Adipocyte (in vitro differentiated cells): ENCODE data around the gene IL15RA.
"Not testable (repeated sequence)": the region's sequence is repeated elsewhere in the genome, so short reads cannot be mapped to it uniquely, and the experiment has no call there.

Source experiments
- DNase-seq: peaks from one replicate; pipeline ENCODE4 v3.0.0-alpha.2; 2015; ENCODE audit warnings: low read depth
- H3K27me3 ChIP-seq: replicated peaks from 2 replicates; pipeline ENCODE4 v1.7.0; 2013; ENCODE audit warnings: mild to moderate bottlenecking, low read length, moderate library complexity; ENCODE audit not compliant: control insufficient read depth, insufficient read depth
- H3K36me3 ChIP-seq: 2 replicates; pipeline ENCODE4 v1.7.0; 2013; ENCODE audit warnings: low read length, mild to moderate bottlenecking, moderate library complexity; ENCODE audit not compliant: control insufficient read depth, insufficient read depth, severe bottlenecking
- H3K4me1 ChIP-seq: 2 replicates; pipeline ENCODE4 v1.7.0; 2013; ENCODE audit warnings: mild to moderate bottlenecking, low read length, moderate library complexity; ENCODE audit not compliant: control insufficient read depth, insufficient read depth
- H3K4me3 ChIP-seq: 2 replicates; pipeline ENCODE4 v1.7.0; 2013; ENCODE audit warnings: mild to moderate bottlenecking, low read length, moderate library complexity
- H3K9ac ChIP-seq: 2 replicates; pipeline ENCODE4 v1.7.0; 2013; ENCODE audit warnings: mild to moderate bottlenecking, low read length, moderate library complexity
- H3K9me3 ChIP-seq: 2 replicates; pipeline ENCODE4 v1.7.0; 2013; ENCODE audit warnings: mild to moderate bottlenecking, low read length, moderate library complexity; ENCODE audit not compliant: control insufficient read depth

Gene IL15RA

GRCh38 chr10:5946786-5947185 is 30.6 kb downstream of the IL15RA start:
- Histone ChIP-seq H3K9ac (no peak overlapping the region), H3K4me3 (no peak overlapping the region), H3K9me3 (no peaks in the 10 kb centered on the region), H3K36me3 (no peaks in the 10 kb centered on the region), H3K4me1 (peaks cover 39% of the 10 kb centered on the region), H3K27me3 (no peaks in the 10 kb centered on the region)
- DNase-seq, result no peak

DNA sequence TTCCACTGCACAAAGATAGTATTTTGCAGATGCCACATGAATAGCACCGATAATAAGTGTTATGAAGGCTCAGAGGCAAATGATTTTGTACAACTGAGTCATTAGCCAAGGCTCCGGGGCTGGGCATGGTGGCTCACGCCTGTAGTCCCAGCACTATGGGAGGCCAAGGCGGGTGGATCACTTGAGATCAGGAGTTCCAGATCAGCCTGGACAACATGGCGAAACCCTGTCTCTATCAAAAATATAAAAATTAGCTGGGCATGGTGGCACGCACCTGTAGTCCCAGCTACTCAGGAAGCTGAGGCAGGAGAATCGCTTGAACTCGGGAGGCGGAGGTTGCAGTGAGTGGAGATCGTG is 30.9 kb downstream of the IL15RA start:
- Histone ChIP-seq H3K9ac (peak overlapping the region; percentile 61), H3K4me1 (peaks cover 39% of the 10 kb centered on the region), H3K4me3 (peak overlapping the region; percentile 69)
- not testable (repeated sequence) for H3K36me3 ChIP-seq, H3K9me3 ChIP-seq, H3K27me3 ChIP-seq, DNase-seq

GRCh38 chr10:5945561-5946418 is 31.6 kb downstream of the IL15RA start:
- Histone ChIP-seq H3K36me3 (no peaks in the 10 kb centered on the region), H3K9ac (peak overlapping the region; percentile 61), H3K4me1 (peaks cover 36% of the 10 kb centered on the region), H3K27me3 (no peaks in the 10 kb centered on the region), H3K4me3 (peak overlapping the region; percentile 69), H3K9me3 (no peaks in the 10 kb centered on the region)
- DNase-seq, result peak; percentile 92

DNA sequence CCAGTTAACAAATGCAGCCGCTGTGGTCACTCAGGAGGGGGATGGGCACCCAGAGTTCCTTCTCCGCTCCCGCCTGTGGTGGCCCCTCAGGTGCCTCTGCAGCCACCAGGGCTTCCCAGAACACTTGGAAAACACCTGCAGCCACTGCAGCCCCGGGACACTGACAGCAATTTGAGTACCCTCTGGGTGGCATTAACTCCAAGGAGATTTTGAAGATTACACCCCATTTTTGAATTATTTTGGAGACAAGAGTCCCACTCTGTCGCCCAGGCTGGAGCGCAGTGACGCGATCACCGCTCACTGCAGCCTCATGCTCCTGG is 32.2 kb downstream of the IL15RA start:
- H3K9me3 ChIP-seq, result no peaks in the 10 kb centered on the region
- H3K27me3 ChIP-seq, result no peaks in the 10 kb centered on the region
- H3K4me1 ChIP-seq, result peaks cover 30% of the 10 kb centered on the region
- H3K36me3 ChIP-seq, result no peaks in the 10 kb centered on the region
- H3K9ac ChIP-seq, result peak overlapping the region; percentile 61
- DNase-seq, result no peak
- peak overlapping the region; percentile 69 for H3K4me3 ChIP-seq

GRCh38 chr10:5944389-5945189 is 32.8 kb downstream of the IL15RA start:
- Histone ChIP-seq H3K4me1 (peaks cover 30% of the 10 kb centered on the region), H3K4me3 (peak overlapping the region; percentile 69), H3K27me3 (no peaks in the 10 kb centered on the region), H3K9ac (peak overlapping the region; percentile 71), H3K9me3 (no peaks in the 10 kb centered on the region), H3K36me3 (no peaks in the 10 kb centered on the region)
- DNase-seq, result peak; percentile 97

DNA sequence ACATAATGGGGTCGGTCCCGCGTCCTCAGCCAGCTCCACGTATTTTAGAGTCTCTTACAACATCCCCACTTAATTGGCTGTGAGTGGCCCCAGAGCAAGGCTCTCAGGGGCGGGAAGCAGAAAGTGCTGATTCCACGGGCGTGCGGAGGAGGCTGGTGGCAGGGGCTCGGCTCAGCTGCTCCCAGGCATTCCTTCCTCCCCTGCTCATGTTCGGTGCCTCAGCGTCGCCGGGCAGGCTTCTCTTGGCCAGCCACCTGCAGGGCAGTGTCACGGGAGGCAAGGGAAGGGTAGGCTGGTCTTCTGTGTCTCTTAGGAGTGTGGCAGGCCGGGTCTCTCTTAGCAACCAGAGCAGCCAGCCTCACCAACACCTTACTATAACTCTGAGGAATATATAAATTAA is 33.8 kb downstream of the IL15RA start:
- Histone ChIP-seq H3K9me3 (no peaks in the 10 kb centered on the region), H3K36me3 (peaks cover 4% of the 10 kb centered on the region), H3K27me3 (no peaks in the 10 kb centered on the region), H3K4me1 (peaks cover 30% of the 10 kb centered on the region), H3K9ac (peak overlapping the region; percentile 71), H3K4me3 (peak overlapping the region; percentile 56)
- DNase-seq, result peak; percentile 59

DNA sequence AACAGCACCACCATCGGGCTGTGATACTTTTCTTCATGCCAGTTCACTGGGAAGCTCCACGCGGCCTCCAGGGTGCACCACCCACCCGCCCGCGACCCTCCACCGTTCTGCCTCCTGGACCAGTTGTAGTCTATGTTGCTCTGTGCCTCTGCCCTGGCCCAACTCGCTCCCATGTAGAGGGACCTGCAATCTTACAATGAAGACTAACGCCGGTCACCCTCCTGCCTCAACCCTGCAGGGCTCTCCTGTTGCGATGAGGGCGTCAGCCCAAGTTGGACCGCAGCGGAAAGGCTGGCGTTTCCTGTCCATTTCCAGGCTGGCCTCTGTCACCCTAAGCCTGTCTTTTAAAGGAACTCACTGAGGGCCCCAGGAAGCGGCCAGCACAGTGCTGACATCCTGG is 34.9 kb downstream of the IL15RA start:
- no peaks in the 10 kb centered on the region for H3K27me3 ChIP-seq
- peaks cover 30% of the 10 kb centered on the region for H3K4me1 ChIP-seq
- H3K4me3 ChIP-seq, result no peak overlapping the region

GRCh38 chr10:5942001-5942400 is 35.3 kb downstream of the IL15RA start:
- Histone ChIP-seq H3K27me3 (no peaks in the 10 kb centered on the region), H3K9ac (no peak overlapping the region), H3K9me3 (no peaks in the 10 kb centered on the region), H3K36me3 (peaks cover 19% of the 10 kb centered on the region), H3K4me1 (peaks cover 30% of the 10 kb centered on the region), H3K4me3 (no peak overlapping the region)
- no peak for DNase-seq

More for the DNA sequence above, 34.9 kb downstream of the IL15RA start:
- DNase-seq, result no peak
- no peaks in the 10 kb centered on the region for H3K9me3 ChIP-seq
- H3K9ac ChIP-seq, result no peak overlapping the region
- peaks cover 14% of the 10 kb centered on the region for H3K36me3 ChIP-seq

DNA sequence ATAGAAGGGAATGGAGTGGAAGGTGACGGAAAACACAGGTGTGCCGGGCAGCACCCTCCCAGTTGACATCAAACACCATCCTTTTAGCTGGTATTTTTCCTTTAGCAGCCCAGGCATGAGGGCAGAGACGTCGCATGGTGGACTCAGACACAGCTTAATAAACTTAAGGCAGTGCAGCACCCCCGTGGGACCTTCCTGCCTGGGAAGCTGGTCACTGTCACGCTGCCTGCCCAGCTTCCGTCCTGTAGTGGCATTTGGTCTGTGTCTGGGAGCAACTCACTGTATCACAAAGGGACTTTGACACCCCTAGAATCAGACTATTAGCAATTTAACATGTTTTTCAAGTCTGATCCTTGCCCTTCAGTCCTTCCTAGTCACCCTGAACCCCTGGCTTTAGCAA is 35.8 kb downstream of the IL15RA start:
- Histone ChIP-seq H3K4me3 (no peak overlapping the region), H3K4me1 (peaks cover 30% of the 10 kb centered on the region)
- DNase-seq, result no peak

GRCh38 chr10:5940807-5941218 is 36.5 kb downstream of the IL15RA start:
- Histone ChIP-seq H3K27me3 (no peaks in the 10 kb centered on the region), H3K4me1 (peaks cover 24% of the 10 kb centered on the region)

More for the DNA sequence above, 35.8 kb downstream of the IL15RA start:
- Histone ChIP-seq H3K9ac (no peak overlapping the region), H3K27me3 (no peaks in the 10 kb centered on the region), H3K36me3 (peaks cover 23% of the 10 kb centered on the region), H3K9me3 (no peaks in the 10 kb centered on the region)

GRCh38 chr10:5938291-5938690 is 39.1 kb downstream of the IL15RA start:
- Histone ChIP-seq H3K9me3 (no peaks in the 10 kb centered on the region), H3K4me3 (no peak overlapping the region), H3K27me3 (no peaks in the 10 kb centered on the region), H3K4me1 (peaks cover 2% of the 10 kb centered on the region), H3K9ac (no peak overlapping the region), H3K36me3 (peaks cover 47% of the 10 kb centered on the region)
- DNase-seq, result no peak

More at GRCh38 chr10:5940807-5941218, 36.5 kb downstream of the IL15RA start:
- DNase-seq, result no peak
- no peak overlapping the region for H3K9ac ChIP-seq
- no peaks in the 10 kb centered on the region for H3K9me3 ChIP-seq
- H3K36me3 ChIP-seq, result peaks cover 31% of the 10 kb centered on the region
- no peak overlapping the region for H3K4me3 ChIP-seq
